ENCODE results near the gene VTI1A. TPM values are rescaled to one million over a fixed set of nuclear protein-coding genes. Genes with fewer than 3 reads are reported as not detected.

Gene VTI1A
- total RNA-seq, 2 donors from 2014 or later = 53.3 to 57.5 TPM

DNA sequence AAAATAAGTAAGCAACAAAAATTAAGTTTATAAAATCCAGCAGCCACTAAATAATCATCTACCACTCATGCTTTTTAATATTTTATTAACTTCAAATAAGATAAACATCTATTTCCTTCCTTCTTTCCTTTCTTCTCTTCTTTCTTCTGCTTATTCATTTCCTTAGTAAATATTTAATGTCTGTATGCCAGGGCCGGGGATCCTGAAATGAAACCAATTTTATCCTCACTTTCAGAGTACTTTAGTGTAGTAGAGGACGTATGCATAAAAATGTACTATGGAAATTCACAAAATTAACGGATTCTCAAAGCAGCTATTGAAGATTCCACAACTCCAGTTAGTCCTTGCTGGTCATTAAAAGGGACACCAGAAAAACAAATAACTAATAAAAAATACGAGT is 224.7 kb downstream of the VTI1A start:
- H3K27ac ChIP-seq = no peak overlapping the region
- no peak overlapping the region for H3K4me3 ChIP-seq
- no peaks in the 10 kb centered on the region for H3K9me3 ChIP-seq
- 71% methylated on average over 4 of the region's 4 CpGs for WGBS
- H3K36me3 ChIP-seq = no peaks in the 10 kb centered on the region
- H3K27me3 ChIP-seq (replicated peaks; ENCODE audit: insufficient read depth) = no peaks in the 10 kb centered on the region
- DNase-seq (ENCODE audit: low spot score) = no peak
- TF ChIP-seq, protein P1, sequence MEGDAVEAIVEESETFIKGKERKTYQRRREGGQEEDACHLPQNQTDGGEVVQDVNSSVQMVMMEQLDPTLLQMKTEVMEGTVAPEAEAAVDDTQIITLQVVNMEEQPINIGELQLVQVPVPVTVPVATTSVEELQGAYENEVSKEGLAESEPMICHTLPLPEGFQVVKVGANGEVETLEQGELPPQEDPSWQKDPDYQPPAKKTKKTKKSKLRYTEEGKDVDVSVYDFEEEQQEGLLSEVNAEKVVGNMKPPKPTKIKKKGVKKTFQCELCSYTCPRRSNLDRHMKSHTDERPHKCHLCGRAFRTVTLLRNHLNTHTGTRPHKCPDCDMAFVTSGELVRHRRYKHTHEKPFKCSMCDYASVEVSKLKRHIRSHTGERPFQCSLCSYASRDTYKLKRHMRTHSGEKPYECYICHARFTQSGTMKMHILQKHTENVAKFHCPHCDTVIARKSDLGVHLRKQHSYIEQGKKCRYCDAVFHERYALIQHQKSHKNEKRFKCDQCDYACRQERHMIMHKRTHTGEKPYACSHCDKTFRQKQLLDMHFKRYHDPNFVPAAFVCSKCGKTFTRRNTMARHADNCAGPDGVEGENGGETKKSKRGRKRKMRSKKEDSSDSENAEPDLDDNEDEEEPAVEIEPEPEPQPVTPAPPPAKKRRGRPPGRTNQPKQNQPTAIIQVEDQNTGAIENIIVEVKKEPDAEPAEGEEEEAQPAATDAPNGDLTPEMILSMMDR (IDR thresholded peaks at IDR 0.05) = no peak
- no peak for TF ChIP-seq POLR2A (IDR thresholded peaks at IDR 0.05)
- TF ChIP-seq POLR2AphosphoS5 (IDR thresholded peaks at IDR 0.05) = no peak
- H3K4me1 ChIP-seq (replicated peaks) = no peaks in the 10 kb centered on the region
- intact Hi-C loops (cut with DNase I) = no loop called here

DNA sequence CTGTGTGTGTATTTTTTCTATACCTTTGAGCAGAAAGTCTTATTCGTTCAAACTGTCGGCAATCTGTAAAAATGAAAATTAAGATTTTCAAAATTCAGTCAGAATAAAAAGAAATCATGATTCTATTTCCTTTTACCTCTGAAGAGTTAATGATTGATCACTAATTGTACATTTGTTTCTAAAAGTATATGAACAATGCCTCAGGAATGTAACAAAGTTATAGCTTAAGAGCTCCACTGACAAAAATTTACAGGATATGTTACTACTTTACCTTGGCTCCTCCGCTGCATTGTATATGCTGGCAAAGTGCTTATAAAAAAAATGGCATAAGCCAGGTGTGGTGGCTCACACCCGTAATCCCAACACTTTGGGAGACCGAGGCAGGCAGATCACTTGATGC is 225.7 kb downstream of the VTI1A start:
- H3K27me3 ChIP-seq (replicated peaks; ENCODE audit: insufficient read depth) = no peaks in the 10 kb centered on the region
- DNase-seq (ENCODE audit: low spot score) = no peak
- no peak overlapping the region for H3K27ac ChIP-seq
- WGBS = 90% methylated on average over 5 of the region's 5 CpGs
- no peaks in the 10 kb centered on the region for H3K36me3 ChIP-seq
- intact Hi-C loops (cut with DNase I) = no loop called here
- no peaks in the 10 kb centered on the region for H3K9me3 ChIP-seq
- H3K4me1 ChIP-seq (replicated peaks) = no peaks in the 10 kb centered on the region
- no peak overlapping the region for H3K4me3 ChIP-seq
- TF ChIP-seq, protein P1 (IDR thresholded peaks at IDR 0.05) = no peak
- TF ChIP-seq POLR2A (IDR thresholded peaks at IDR 0.05) (no peak), POLR2AphosphoS5 (IDR thresholded peaks at IDR 0.05) (no peak)

DNA sequence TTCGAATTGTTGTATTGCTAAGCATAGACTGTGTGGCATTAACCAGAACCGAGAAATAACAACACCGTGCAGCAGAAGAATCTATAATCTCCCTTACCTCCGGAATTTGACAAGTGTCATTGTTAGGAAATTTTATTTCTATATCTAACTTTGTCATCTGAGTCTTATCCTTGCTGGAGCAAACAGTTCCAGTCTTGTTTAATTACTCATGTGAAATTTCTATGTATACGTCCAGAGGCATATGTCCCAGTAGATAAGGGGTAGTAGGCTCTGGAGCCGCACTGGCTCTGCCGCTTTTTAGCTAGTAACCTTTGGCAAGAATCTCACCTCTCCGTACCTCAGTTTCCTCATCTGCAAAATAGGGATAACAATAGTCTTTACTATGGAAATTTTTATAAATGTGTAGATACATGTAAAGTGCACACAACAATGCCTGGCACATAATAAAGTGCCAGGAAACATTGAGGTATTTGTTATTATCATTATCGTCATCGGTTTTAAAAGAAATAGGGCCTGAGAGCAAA is 228.6 kb downstream of the VTI1A start:
- intact Hi-C loops (cut with DNase I) = no loop called here
- Histone ChIP-seq H3K4me1 (replicated peaks) (no peaks in the 10 kb centered on the region), H3K27ac (no peak overlapping the region), H3K4me3 (no peak overlapping the region), H3K9me3 (no peaks in the 10 kb centered on the region), H3K27me3 (replicated peaks; ENCODE audit: insufficient read depth) (no peaks in the 10 kb centered on the region), H3K36me3 (no peaks in the 10 kb centered on the region)
- TF ChIP-seq POLR2A (IDR thresholded peaks at IDR 0.05) (no peak), POLR2AphosphoS5 (IDR thresholded peaks at IDR 0.05) (no peak)
- TF ChIP-seq, protein P1 (IDR thresholded peaks at IDR 0.05) = no peak
- DNase-seq (ENCODE audit: low spot score) = no peak
- 90% methylated on average over 10 of the region's 10 CpGs for WGBS

DNA sequence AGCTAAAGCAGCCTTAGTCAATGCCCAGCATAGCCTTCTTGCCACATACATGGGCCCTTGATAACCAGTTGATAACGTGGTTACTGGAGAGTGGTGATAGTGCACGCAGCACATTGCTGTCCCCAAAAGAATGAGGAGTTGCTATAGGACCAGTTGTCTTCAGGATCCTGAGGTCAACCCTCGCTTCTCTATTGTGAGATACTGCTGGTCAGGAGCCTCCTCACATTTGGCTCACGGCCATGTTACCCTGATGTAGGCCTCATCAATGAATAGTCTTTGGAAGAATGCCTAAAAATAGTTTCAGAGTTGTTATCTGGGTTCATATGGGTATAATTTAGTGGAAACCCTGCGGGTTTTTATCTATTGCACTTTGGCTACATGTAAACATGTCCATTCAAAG is 230.7 kb downstream of the VTI1A start:
- no peak for DNase-seq (ENCODE audit: low spot score)
- no peaks in the 10 kb centered on the region for H3K9me3 ChIP-seq
- H3K4me1 ChIP-seq (replicated peaks) = no peaks in the 10 kb centered on the region
- H3K36me3 ChIP-seq = no peaks in the 10 kb centered on the region
- no peaks in the 10 kb centered on the region for H3K27me3 ChIP-seq (replicated peaks; ENCODE audit: insufficient read depth)
- no peak overlapping the region for H3K4me3 ChIP-seq
- intact Hi-C loops (cut with DNase I) = no loop called here
- TF ChIP-seq, protein P1 (IDR thresholded peaks at IDR 0.05) = no peak
- TF ChIP-seq POLR2A (IDR thresholded peaks at IDR 0.05) (no peak), POLR2AphosphoS5 (IDR thresholded peaks at IDR 0.05) (no peak)
- H3K27ac ChIP-seq = no peak overlapping the region
- WGBS = 83% methylated on average over 5 of the region's 5 CpGs

- Histone ChIP-seq H3K27me3 (replicated peaks; ENCODE audit: insufficient read depth) (no peaks in the 10 kb centered on the region), H3K9me3 (no peaks in the 10 kb centered on the region), H3K4me3 (no peak overlapping the region), H3K27ac (no peak overlapping the region), H3K4me1 (replicated peaks) (no peaks in the 10 kb centered on the region), H3K36me3 (no peaks in the 10 kb centered on the region)
- TF ChIP-seq, protein P1 (IDR thresholded peaks at IDR 0.05) = no peak
- no peak for TF ChIP-seq POLR2A (IDR thresholded peaks at IDR 0.05)
- TF ChIP-seq POLR2AphosphoS5 (IDR thresholded peaks at IDR 0.05) = no peak
- intact Hi-C loops (cut with DNase I) = no loop called here
- WGBS = 61% methylated on average over 7 of the region's 7 CpGs
- no peak for DNase-seq (ENCODE audit: low spot score)
Observed at GRCh38 chr10:112678581-112678980, 231.6 kb downstream of the VTI1A start.
